ENCODE measurements around the gene DDX27. TPM values are rescaled to one million over a fixed set of nuclear protein-coding genes. Genes with fewer than 3 reads are reported as not detected.

Gene DDX27
- total RNA-seq, 2 donors from 2014 or later = 32.9 to 35.0 TPM

DNA sequence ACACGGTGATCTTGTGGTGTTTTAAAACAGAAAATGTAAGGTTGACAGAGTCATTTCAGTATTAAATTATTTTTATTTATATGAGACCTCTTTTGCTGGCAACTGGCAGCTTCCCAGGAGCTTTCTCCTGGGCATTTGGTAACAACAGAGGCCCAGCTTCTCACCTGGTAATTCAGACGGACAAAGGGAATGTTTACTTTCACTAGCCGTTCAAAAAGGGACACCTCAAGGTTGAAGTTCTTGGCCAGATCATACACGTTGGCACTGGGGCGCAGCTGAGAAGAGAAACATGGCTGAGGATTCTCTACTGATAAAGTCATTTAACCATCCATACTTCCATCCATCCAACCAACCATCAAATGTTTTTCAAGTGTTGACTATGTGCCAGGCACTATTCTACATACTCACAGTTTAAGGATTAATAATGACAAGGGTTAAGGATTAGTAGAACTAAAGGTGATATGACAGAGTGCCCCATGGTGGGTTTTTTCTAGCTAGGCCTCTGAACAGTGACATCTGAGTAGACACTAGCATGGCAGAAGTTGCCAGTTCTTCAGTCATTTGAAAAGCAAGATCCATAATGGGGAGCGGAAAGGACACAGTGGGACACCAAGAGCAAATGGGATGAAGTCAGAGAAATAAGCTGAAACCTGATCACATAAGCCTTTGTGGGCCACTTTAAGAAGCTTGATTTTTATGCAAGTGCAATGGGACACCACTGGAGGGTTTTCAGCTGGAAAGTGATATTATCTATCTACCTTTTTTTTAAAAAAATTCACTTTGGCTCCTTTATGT, 33.5 kb downstream of the DDX27 start:
- WGBS = 79% methylated on average over 6 of the region's 6 CpGs
- intact Hi-C loops (cut with DNase I) = no loop called here
- Histone ChIP-seq H3K4me3 (no peak overlapping the region), H3K9me3 (no peaks in the 10 kb centered on the region), H3K36me3 (peaks cover 24 to 28% of the 10 kb centered on the region in 2 donors), H3K27ac (no peak overlapping the region), H3K27me3 (replicated peaks; ENCODE audit: insufficient read depth) (no peaks in the 10 kb centered on the region), H3K4me1 (replicated peaks) (no peaks in the 10 kb centered on the region)
- TF ChIP-seq, protein P1, sequence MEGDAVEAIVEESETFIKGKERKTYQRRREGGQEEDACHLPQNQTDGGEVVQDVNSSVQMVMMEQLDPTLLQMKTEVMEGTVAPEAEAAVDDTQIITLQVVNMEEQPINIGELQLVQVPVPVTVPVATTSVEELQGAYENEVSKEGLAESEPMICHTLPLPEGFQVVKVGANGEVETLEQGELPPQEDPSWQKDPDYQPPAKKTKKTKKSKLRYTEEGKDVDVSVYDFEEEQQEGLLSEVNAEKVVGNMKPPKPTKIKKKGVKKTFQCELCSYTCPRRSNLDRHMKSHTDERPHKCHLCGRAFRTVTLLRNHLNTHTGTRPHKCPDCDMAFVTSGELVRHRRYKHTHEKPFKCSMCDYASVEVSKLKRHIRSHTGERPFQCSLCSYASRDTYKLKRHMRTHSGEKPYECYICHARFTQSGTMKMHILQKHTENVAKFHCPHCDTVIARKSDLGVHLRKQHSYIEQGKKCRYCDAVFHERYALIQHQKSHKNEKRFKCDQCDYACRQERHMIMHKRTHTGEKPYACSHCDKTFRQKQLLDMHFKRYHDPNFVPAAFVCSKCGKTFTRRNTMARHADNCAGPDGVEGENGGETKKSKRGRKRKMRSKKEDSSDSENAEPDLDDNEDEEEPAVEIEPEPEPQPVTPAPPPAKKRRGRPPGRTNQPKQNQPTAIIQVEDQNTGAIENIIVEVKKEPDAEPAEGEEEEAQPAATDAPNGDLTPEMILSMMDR (IDR thresholded peaks at IDR 0.05) = no peak
- TF ChIP-seq POLR2AphosphoS5 (IDR thresholded peaks at IDR 0.05) (no peak), POLR2A (IDR thresholded peaks at IDR 0.05) (no peak)
- DNase-seq (ENCODE audit: low spot score) = no peak

DNA sequence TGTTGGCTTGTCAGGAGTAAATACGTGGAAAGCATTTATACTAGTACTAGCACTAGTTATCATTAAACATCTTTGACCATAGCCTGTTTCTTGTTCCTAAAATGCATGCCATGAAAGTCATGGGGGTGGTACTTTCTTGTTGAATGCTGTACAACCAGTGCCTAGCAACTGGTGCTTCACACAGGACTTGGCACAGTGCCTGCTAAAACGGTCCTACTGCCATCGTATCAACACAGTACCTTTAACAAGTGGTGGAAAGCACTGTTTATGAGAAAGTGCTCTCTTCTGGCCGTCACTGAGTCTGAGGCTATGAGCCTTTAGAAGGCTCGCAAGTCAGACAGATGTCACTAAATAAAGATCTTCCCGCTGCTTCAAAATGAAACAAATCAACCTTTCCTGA, 37.0 kb downstream of the DDX27 start:
- TF ChIP-seq POLR2A (IDR thresholded peaks at IDR 0.05) = no peak
- TF ChIP-seq, protein P1 (IDR thresholded peaks at IDR 0.05) = no peak
- Histone ChIP-seq H3K4me3 (no peak overlapping the region), H3K9me3 (no peaks in the 10 kb centered on the region), H3K27ac (no peak overlapping the region), H3K27me3 (replicated peaks; ENCODE audit: insufficient read depth) (no peaks in the 10 kb centered on the region), H3K4me1 (replicated peaks) (no peaks in the 10 kb centered on the region), H3K36me3 (peaks cover 18 to 25% of the 10 kb centered on the region in 2 donors)
- intact Hi-C loops (cut with DNase I) = no loop called here
- 64% methylated on average over 6 of the region's 6 CpGs for WGBS
- DNase-seq (ENCODE audit: low spot score) = no peak

DNA sequence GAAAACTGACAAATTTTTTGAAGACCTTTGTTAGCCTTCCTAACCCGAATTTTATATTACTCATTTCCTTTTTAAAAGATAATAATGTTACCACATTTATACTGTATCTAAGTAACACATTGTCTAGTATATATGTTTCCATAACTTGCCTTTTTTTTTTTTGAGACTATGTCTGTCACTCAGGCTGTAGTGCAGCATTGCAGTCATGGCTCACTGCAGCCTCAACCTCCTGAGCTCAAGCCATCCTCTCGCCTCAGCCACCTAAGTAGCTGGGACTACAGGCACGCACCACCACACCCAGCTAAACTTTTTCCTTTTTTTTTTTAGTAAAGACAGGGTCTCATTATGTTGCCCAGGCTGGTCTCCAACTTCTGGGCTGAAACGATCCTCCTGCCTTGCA, 40.1 kb downstream of the DDX27 start:
- DNase-seq (ENCODE audit: low spot score) = no peak
- Histone ChIP-seq H3K27ac (no peak overlapping the region), H3K4me1 (replicated peaks) (no peaks in the 10 kb centered on the region), H3K27me3 (replicated peaks; ENCODE audit: insufficient read depth) (no peaks in the 10 kb centered on the region), H3K4me3 (no peak overlapping the region), H3K9me3 (no peaks in the 10 kb centered on the region), H3K36me3 (peaks cover 15% of the 10 kb centered on the region in 2 donors)
- WGBS = 65% methylated on average over 4 of the region's 4 CpGs
- TF ChIP-seq POLR2A (IDR thresholded peaks at IDR 0.05) = no peak
- intact Hi-C loops (cut with DNase I) = no loop called here

DNA sequence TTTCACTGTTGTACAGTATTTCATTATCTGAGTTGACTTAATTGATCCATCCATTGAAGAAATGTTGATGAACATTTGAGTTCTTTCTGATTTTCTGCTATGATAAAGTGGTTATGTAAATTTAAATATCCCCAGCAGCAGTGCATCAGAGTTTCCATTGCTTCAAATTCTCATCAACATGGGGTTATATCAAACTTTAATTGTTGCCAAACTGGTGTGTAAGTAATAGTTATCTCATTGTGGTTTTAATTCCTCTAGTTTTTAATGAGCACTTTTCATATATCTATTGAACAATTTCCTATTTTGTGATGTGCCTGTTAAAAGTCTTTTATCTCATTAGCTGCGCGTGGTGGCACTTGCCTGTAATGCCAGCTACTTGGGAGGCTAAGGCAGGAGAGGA, 40.6 kb downstream of the DDX27 start:
- no peak overlapping the region for H3K27ac ChIP-seq
- no peak for DNase-seq (ENCODE audit: low spot score)
- no peaks in the 10 kb centered on the region for H3K27me3 ChIP-seq (replicated peaks; ENCODE audit: insufficient read depth)
- H3K4me1 ChIP-seq (replicated peaks) = no peaks in the 10 kb centered on the region
- H3K9me3 ChIP-seq = no peaks in the 10 kb centered on the region
- H3K36me3 ChIP-seq = peaks cover 15% of the 10 kb centered on the region in 2 donors
- TF ChIP-seq POLR2AphosphoS5 (IDR thresholded peaks at IDR 0.05) (no peak), POLR2A (IDR thresholded peaks at IDR 0.05) (no peak)
- TF ChIP-seq, protein P1 (IDR thresholded peaks at IDR 0.05) = no peak
- WGBS = 98% methylated on average over 2 of the region's 2 CpGs
- no peak overlapping the region for H3K4me3 ChIP-seq
- intact Hi-C loops (cut with DNase I) = no loop called here

DNA sequence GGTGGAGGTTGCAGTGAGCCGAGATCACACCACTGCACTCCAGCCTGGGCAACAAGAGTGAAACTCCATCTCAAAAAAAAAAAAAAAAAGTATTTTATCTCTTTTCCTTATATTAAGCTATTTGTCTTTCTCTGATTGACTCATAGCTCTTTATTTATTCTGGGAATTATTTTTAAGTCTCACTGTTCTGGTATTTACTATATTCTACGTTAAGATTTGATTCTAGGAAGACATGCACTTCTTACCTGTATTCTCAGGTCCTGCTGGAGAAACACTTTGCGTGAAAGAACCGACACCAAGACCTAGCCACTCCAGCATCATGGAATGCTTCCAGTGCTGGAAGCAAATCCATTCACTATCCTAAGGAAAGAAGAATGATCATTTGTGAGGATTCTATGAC, 41.0 kb downstream of the DDX27 start:
- no peak for DNase-seq (ENCODE audit: low spot score)
- H3K4me1 ChIP-seq (replicated peaks) = no peaks in the 10 kb centered on the region
- TF ChIP-seq POLR2AphosphoS5 (IDR thresholded peaks at IDR 0.05) (no peak), POLR2A (IDR thresholded peaks at IDR 0.05) (no peak)
- TF ChIP-seq, protein P1 (IDR thresholded peaks at IDR 0.05) = no peak
- H3K36me3 ChIP-seq = peaks cover 15% of the 10 kb centered on the region in 2 donors
- H3K27ac ChIP-seq = no peak overlapping the region
- intact Hi-C loops (cut with DNase I) = no loop called here
- H3K9me3 ChIP-seq = no peaks in the 10 kb centered on the region
- 87% methylated on average over 4 of the region's 4 CpGs for WGBS
- H3K27me3 ChIP-seq (replicated peaks; ENCODE audit: insufficient read depth) = no peaks in the 10 kb centered on the region
- H3K4me3 ChIP-seq = no peak overlapping the region

Measured in prostate gland (tissue), 2 donors.